NB4 (cell line): Measurements from ENCODE around the gene GALNT2.

ENCODE experiments used
- DNase-seq: peaks from one replicate; pipeline ENCODE4 v3.0.0; 2010; ENCODE audit warnings: low read depth
- H3K4me3 ChIP-seq: one replicate; pipeline ENCODE4 v1.5.1; 2011; ENCODE audit warnings: mild to moderate bottlenecking, low read depth, low read length, moderate library complexity
- CTCF ChIP-seq: IDR thresholded peaks from one replicate; pipeline ENCODE4 v1.5.1; 2012; ENCODE audit warnings: low read depth, low read length
- MYC ChIP-seq: IDR thresholded peaks from 2 replicates; pipeline ENCODE4 v1.6.1; 2011; ENCODE audit warnings: low read depth, low read length
- POLR2A ChIP-seq: IDR thresholded peaks from 2 replicates; pipeline ENCODE4 v1.6.1; 2011; ENCODE audit warnings: mild to moderate bottlenecking; ENCODE audit not compliant: insufficient read length; ENCODE audit errors: extremely low read depth
- TF ChIP-seq, protein P1 (sequence below): IDR thresholded peaks from 2 replicates; pipeline ENCODE4 v1.6.1; 2011; ENCODE audit warnings: low read depth, low read length

Gene GALNT2

GRCh38 chr1:230144010-230144614, 77.1 kb downstream of the GALNT2 start:
- DNase-seq: no peak
- TF ChIP-seq CTCF: no peak
- TF ChIP-seq POLR2A: no peak
- TF ChIP-seq MYC: no peak
- TF ChIP-seq, protein P1, sequence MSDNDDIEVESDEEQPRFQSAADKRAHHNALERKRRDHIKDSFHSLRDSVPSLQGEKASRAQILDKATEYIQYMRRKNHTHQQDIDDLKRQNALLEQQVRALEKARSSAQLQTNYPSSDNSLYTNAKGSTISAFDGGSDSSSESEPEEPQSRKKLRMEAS: no peak

DNA sequence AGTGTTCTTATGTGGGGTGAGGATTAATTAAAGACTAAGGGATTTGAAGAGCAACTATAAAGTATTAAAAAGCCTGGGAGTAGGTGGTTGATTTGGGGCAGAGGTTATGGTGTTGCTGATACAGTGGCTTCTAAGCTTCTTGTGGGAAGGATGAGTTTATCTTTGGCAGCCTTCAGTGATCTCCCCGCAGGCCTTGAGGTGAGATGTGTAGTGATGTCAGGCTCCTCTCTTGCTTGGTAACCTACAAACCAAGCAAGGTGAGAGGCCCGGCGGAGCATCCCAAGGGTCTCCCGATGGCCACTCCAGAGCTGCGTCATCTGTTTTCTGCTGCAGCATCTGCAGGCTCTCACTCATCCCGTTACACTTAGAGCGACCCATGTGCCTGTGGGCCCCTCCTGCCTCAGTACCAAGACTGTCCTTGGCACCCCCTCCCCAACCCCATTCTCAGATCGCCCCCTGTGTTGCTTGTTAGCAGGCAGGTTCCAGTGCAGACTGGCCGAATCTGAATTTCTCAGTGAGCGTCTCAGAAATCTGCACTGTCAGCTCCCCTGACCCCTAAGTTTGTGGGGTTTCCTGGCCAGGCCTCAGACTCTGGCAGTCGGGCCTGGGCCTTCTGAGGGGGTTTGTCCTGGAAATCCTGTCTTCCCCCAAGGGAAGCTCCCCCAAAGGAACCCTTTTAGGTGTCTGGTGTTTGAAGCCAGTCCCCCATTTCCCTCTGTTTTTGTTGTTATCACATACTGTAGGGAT, 77.9 kb downstream of the GALNT2 start:
- DNase-seq: no peak
- no peak overlapping the region for H3K4me3 ChIP-seq
- no peak for TF ChIP-seq POLR2A

More at GRCh38 chr1:230144010-230144614, 77.1 kb downstream of the GALNT2 start:
- no peak overlapping the region for H3K4me3 ChIP-seq

GRCh38 chr1:230145505-230145899, 78.5 kb downstream of the GALNT2 start:
- TF ChIP-seq MYC (no peak), POLR2A (no peak), CTCF (no peak)
- TF ChIP-seq, protein P1: no peak
- H3K4me3 ChIP-seq: no peak overlapping the region
- no peak for DNase-seq

DNA sequence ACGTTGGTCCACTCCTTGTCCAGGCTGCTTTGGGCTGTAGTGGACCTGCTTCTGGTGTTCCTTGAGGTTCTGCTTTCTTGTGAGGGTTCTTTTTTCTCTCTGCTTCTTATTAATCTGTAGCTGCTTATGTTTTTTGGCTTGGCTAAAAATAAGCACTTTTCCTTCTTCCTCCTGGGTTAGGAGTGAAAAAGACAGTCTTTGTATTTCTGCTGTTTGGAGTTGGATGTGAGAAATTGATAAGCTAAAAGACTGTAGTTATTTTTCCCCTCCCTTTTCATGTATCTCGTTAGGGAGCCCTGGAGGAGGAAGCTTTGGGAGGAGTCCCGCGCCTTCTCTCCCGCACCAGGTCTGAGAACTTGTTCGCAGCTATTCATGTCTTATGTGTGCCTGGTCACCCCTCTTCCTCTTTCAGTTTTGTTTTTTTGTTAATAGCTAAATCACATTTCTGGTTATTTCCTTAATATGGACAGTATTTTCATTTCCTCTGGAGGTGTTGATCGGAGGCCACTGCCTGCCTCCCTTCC, 79.0 kb downstream of the GALNT2 start:
- no peak overlapping the region for H3K4me3 ChIP-seq
- DNase-seq: peak; percentile 59
- TF ChIP-seq, protein P1: no peak
- TF ChIP-seq CTCF (no peak), MYC (no peak), POLR2A (no peak)

DNA sequence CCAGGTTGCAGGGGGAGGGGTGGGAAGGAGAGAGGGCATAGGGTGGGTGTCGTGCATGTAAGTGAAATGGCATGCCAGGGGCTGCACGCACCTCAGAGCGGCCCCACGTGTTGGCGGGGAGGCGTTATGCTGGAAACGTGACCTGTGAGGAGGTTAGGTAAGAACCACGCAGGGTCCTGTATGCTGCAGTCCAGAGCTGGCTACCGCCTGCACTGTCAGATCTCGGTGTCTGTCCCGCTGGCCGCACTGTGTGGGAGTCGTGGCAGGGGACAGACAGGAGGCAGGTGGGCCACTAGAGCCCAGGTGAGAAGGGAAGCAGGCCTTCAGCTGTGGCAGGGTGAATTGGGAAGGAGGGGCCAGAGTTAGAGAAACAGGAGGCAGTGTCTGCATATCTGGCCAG, 79.7 kb downstream of the GALNT2 start:
- no peak overlapping the region for H3K4me3 ChIP-seq
- TF ChIP-seq, protein P1: no peak
- TF ChIP-seq POLR2A (no peak), CTCF (no peak), MYC (no peak)
- DNase-seq: no peak

DNA sequence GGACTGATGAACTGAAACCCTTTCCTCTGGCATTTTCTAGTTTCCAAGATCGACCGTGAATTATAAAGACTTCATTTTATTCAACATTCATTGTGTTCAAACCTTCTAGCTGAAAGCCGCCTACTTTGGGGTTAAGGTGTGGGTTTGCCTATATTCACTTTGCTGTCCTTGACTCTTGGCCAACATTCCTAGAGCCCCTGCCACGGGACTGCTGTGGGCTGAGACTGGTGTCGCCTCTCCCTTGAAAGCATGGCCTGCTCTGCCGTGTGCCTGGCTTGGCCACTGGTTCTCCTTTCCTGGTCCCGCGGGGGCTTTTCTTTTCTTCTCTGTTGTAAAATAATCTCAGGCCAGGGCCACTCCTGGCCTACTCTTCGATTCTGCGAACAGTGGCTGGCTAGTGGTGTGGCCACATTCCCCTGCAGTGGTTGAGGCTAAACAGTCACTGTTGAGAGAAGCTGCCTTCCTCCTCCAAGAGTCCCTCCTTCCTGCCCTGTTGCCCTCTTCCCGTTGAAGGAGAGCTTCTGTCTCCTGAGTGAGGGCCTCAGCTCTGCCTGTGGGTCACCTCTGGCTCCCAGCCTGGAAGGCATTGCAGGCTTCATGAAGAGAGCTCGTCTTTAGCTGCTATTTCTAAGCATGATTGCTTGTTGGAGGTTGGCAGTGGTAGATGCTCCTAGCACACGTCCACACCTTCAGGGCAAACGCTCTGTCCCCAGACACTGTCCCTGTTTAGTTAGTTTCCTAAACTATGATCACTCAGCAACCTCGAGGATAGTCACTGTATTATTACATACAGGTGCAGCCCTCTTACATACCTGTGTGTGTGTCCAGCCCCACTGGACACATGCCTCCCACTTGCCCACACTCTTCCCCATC, 80.5 kb downstream of the GALNT2 start:
- DNase-seq: peak; percentile 19
- H3K4me3 ChIP-seq: no peak overlapping the region
- TF ChIP-seq CTCF (no peak), MYC (no peak)
- TF ChIP-seq, protein P1: no peak
